Left lobe of liver (tissue), 2 donors: ENCODE results near the gene ERN2. TPM values are rescaled to one million over a fixed set of nuclear protein-coding genes. Genes with fewer than 3 reads are reported as not detected.
A peak's percentile ranks its signal among the peaks of the same experiment; 100 is the strongest.

Experiments
- ATAC-seq: fragments of 200-7000 bp; cut with Tn5 transposase; one replicate; pipeline ENCODE4 v1.9.1; 2020; ENCODE audit warnings: mild to moderate bottlenecking, moderate library complexity
- DNase-seq: peaks from one replicate; pipeline ENCODE4 v3.0.0-alpha.2; 2020; ENCODE audit warnings: low spot score
- total RNA-seq: library from RNA; stranded (reverse); gene quantifications from one replicate; pipeline ENCODE4 v1.2.1, GENCODE V29; 2021
- donor health status: DM: no; HTN: no; CAD: no; lungs with moderate emphysema.
- donor health status: DM: no; HTN: yes; CAD: no.

ERN2 gene
- total RNA-seq, 1 donor from 2014 or later, result 0.05 TPM

DNA sequence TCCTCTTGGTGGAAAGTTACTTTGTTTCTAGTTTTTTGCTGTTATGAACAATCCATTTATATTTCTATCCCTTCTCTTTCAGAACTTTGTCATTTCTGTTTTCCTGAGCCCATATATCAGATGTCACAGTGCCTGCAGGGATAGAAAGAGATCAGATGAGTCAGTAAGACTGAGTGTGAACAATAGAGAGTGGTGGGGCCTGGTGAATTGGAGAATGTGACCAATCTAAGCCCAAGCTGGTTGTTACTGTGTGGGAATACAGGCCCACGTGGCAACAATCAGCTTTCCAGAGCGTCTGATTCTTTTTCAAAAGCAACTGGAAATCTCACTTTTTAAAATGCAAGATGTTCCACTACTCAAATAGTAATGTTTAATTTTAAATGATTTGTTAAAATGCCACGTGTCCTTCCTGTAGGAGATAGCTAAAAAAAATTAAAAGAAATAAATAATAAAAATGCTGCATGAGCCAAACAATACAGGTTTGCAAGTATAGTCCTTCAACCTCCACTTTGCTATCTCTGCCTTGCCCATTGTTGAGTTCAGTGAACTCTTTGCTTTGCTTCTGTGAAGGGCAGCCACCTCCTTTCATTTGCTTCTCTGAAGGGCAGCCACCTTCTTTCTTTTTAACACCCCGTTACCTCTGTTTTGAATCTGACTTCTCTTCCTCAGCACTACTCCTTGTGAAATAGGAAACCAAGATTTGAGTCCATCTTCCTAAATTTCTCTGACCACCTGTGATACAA lies 62.2 kb downstream of the ERN2 start:
- ATAC-seq, result no peak
- no peak for DNase-seq

DNA sequence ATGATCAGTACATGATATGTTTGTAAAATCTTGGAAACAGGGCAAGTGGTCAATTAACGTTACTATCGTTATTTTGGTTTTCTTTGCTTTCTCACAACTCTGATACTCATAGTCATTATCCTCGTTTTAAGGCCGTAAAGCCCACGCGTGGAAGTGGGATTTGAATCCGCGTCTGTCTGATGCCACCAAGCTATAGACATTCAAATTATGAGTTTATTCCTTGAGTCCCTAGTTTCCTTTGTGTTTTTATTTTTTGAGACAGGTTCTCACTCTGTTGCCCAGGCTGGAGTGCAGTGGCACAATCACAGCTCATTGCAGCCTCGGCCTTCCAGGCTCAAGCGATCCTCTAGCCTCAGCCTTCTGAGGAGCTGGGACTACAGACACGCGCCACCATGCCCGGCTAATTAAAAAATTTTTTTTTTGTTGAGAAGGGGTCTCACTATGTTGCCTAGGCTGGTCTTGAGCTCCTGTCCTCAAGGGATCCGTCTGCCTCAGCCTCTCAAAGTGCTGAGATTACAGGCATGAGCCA lies 70.7 kb downstream of the ERN2 start:
- DNase-seq, result no peak

DNA sequence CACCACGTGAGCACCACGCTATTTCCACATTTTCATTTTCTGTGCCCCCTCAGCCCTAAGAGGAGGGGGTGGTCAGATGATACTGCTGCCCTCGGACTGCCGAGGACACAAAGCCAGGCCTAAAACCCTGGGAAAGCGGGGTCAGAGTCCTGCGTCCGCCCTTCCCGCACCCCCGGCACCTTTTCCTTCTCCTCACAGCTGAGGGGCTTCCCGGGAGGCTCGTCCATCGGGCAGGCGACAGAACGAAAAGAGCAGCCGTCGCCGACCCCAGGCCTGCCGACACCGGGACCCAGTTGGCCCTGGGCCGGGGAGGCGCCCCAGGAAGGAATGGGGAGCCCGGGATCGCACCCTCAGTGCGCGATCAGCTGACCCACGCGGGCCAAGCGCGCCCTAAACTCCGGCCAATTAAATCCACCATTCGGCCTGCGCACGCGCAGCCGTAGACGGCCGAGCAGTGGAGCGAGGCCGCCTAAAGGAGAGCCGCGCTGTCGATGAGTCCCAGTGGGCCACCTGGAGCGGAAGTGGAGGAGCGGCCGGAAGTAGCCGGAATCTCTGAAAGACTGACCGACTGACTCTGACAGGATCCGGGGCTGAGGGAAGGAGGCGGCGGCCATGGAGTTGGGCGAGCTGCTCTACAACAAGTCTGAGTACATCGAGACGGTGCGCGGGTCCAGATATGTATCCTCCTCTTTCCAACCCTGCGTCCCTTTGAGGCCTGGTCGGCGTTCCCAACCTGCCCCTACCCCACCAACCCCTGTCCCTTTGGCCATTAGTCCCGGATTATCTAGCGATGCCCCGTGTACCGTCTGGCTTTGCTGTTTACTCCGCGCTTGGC lies 71.9 kb downstream of the ERN2 start, which contains the start of the genes DCTN5 and PALB2:
Gene DCTN5 (plus strand): TSS at position 536 of the 835 bp plus-strand sequence. CDS start 77 bp downstream, at position 613.
Gene PALB2 (minus strand): TSS at position 380 of the 835 bp plus-strand sequence. CDS start 153 bp downstream, at position 227.
- DNase-seq, result peak; percentile 95
- ATAC-seq, result peak; percentile 99

More for the DNA sequence above, 70.7 kb downstream of the ERN2 start:
- ATAC-seq, result no peak

DNA sequence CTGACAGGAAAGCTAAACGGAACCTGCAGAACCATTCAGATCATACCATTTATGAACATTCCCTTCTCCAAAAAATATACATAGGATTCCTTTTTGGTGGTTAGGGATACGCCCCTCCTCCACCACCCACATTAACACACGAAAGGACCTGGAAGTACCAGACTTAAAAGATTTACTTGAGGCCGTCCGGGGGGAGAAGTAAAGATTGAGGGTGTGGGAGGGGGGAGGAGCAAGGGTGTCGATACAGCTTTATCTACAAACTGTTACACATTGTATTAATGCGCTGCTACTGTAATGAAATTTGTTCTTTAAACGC lies 72.4 kb downstream of the ERN2 start:
- DNase-seq (no peak), ATAC-seq (no peak)

Other genes with a start within 250 kb of the ERN2 start
- gene GGA2, start 202.7 kb downstream of the ERN2 start, total RNA-seq, result 30.2 TPM
- gene EARS2, start 155.9 kb downstream of the ERN2 start, total RNA-seq, result 15.9 TPM
- gene UBFD1, start 155.5 kb downstream of the ERN2 start, total RNA-seq, result 32.9 TPM
- gene NDUFAB1, start 116.9 kb downstream of the ERN2 start, total RNA-seq, result 64.3 TPM
- gene PALB2, start 71.9 kb downstream of the ERN2 start, total RNA-seq, result 4.6 TPM
- gene DCTN5, start 71.8 kb downstream of the ERN2 start, total RNA-seq, result 17.2 TPM
- gene PLK1, start 34.3 kb downstream of the ERN2 start, total RNA-seq, result 1.0 TPM
- gene CHP2, start 41.8 kb upstream of the ERN2 start, total RNA-seq, result not detected
- gene PRKCB, start 122.8 kb upstream of the ERN2 start, total RNA-seq, result 3.3 TPM